ENCODE data around the gene MARK3.
"Not testable (repeated sequence)": the region's sequence is repeated elsewhere in the genome, so short reads cannot be mapped to it uniquely, and the experiment has no call there.

MARK3 gene

DNA sequence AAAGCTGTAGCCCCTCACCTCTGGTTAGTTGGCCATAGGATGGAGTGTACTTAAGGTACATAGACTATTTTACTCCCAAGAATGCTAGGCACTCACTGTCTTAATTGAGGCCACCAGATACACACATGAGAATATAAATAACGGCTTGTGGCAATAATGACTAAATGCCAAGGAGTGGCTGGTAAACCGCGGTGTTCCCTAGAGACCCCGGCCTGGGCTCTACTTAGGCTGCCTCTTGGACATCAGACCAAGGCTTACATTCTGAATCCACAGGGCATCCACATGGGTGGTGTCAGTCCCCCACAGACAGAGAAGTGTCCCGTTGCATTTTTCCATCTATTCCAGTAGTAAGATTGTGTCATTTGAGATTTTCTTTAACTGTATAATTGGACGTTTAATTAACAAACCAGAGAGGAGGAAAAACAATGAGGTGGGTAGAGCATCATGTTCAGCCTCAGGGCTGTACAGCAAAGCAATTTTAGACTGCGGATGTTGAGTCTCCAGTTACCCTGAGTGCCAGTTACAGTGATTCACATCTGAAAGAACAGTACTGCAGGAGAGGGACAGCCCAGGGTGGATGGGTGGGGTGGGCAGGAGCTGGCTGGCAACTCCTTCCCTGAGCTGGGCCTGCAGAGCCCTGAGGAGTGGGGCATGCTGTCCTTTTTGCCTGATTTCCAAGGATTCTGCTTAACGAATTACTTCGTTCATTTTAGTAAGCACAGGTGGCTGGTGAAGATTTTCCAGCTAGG lies 116.9 kb downstream of the MARK3 start:
- no peaks in the 10 kb centered on the region; the same call in 1 of the 2 replicates for H3K4me1 ChIP-seq
- in situ Hi-C loops (cut with MboI; ENCODE audit: low sequenced_read_pairs), result no loop called here
- DNase-seq (ENCODE audit: low spot score in 2 of 2), result no peak
- H3K9me3 ChIP-seq, result no peaks in the 10 kb centered on the region
- H3K27me3 ChIP-seq (ENCODE audit: low read depth), result no peaks in the 10 kb centered on the region
- peaks cover 45% of the 10 kb centered on the region for H3K36me3 ChIP-seq (replicated peaks)
- H3K4me3 ChIP-seq, result no peak overlapping the region

DNA sequence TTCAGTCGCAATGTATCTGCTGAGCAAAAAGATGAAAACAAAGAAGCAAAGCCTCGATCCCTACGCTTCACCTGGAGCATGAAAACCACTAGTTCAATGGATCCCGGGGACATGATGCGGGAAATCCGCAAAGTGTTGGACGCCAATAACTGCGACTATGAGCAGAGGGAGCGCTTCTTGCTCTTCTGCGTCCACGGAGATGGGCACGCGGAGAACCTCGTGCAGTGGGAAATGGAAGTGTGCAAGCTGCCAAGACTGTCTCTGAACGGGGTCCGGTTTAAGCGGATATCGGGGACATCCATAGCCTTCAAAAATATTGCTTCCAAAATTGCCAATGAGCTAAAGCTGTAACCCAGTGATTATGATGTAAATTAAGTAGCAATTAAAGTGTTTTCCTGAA lies 117.7 kb downstream of the MARK3 start:
- H3K4me3 ChIP-seq, result no peak overlapping the region
- DNase-seq (ENCODE audit: low spot score in 2 of 2), result no peak
- no peaks in the 10 kb centered on the region for H3K9me3 ChIP-seq
- no peaks in the 10 kb centered on the region; the same call in 1 of the 2 replicates for H3K4me1 ChIP-seq
- in situ Hi-C loops (cut with MboI; ENCODE audit: low sequenced_read_pairs), result no loop called here
- peaks cover 50% of the 10 kb centered on the region for H3K36me3 ChIP-seq (replicated peaks)
- no peaks in the 10 kb centered on the region for H3K27me3 ChIP-seq (ENCODE audit: low read depth)

DNA sequence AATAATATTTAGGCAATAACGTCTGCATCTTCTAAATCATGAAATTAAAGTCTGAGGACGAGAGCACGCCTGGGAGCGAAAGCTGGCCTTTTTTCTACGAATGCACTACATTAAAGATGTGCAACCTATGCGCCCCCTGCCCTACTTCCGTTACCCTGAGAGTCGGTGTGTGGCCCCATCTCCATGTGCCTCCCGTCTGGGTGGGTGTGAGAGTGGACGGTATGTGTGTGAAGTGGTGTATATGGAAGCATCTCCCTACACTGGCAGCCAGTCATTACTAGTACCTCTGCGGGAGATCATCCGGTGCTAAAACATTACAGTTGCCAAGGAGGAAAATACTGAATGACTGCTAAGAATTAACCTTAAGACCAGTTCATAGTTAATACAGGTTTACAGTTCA lies 118.1 kb downstream of the MARK3 start:
- Histone ChIP-seq H3K9me3 (no peaks in the 10 kb centered on the region), H3K4me1 (no peaks in the 10 kb centered on the region; the same call in 1 of the 2 replicates), H3K4me3 (no peak overlapping the region), H3K27me3 (ENCODE audit: low read depth) (no peaks in the 10 kb centered on the region), H3K36me3 (replicated peaks) (peaks cover 52% of the 10 kb centered on the region)
- no peak for DNase-seq (ENCODE audit: low spot score in 2 of 2)
- in situ Hi-C loops (cut with MboI; ENCODE audit: low sequenced_read_pairs), result no loop called here

DNA sequence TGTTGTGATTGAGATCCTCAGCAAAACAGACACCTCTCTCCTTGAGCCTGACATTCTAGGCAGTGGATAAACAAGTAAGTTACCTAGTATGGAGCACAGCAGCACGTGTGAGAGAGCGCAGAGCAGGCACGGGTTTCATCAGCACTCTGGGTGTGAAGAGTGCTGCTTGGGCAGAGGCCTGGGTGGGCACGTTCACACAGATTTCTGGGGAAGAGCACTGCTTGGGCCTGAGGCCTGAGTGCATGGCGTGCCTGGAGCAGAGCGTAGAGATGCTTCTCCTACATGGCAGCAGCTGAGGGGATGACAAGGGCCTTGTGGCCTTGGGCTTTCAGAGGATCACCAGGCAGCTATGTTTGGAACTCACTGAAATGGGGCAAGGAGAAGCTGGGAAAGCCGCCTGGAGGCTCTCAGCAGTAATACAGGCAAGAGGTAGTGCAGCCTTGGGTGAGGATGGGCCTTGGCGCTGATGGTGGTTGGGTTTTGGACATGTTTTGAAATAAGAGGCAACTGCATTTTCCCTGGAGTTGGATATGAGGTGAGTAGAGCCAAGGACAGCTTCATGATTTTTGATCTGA lies 119.9 kb downstream of the MARK3 start:
- H3K36me3 ChIP-seq (replicated peaks), result peaks cover 43% of the 10 kb centered on the region

DNA sequence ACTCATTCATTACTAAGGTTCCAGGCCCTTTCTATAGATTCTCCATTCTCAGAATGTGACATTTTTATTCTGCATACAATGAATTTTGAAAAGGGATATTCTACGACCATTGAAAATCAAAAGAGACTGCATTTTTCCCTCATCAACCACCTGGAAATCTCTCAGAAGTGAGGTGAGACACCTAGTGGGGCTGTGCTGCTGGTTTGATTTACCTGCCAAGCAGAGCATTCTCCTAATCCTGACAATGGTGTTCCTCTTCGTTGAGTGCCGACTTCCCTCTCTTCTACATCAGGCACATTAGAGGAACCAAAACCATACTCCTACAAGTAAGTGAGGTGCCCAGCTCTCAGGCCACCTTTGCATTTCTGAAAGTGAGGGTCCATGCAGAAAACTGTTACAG lies 122.5 kb downstream of the MARK3 start:
- in situ Hi-C loops (cut with MboI; ENCODE audit: low sequenced_read_pairs), result no loop called here

More for the DNA sequence above, 119.9 kb downstream of the MARK3 start:
- no peaks in the 10 kb centered on the region for H3K27me3 ChIP-seq (ENCODE audit: low read depth)
- H3K4me3 ChIP-seq, result no peak overlapping the region
- in situ Hi-C loops (cut with MboI; ENCODE audit: low sequenced_read_pairs), result no loop called here
- H3K9me3 ChIP-seq, result no peaks in the 10 kb centered on the region
- no peak for DNase-seq (ENCODE audit: low spot score in 2 of 2)
- H3K4me1 ChIP-seq, result no peaks in the 10 kb centered on the region; the same call in 1 of the 2 replicates

DNA sequence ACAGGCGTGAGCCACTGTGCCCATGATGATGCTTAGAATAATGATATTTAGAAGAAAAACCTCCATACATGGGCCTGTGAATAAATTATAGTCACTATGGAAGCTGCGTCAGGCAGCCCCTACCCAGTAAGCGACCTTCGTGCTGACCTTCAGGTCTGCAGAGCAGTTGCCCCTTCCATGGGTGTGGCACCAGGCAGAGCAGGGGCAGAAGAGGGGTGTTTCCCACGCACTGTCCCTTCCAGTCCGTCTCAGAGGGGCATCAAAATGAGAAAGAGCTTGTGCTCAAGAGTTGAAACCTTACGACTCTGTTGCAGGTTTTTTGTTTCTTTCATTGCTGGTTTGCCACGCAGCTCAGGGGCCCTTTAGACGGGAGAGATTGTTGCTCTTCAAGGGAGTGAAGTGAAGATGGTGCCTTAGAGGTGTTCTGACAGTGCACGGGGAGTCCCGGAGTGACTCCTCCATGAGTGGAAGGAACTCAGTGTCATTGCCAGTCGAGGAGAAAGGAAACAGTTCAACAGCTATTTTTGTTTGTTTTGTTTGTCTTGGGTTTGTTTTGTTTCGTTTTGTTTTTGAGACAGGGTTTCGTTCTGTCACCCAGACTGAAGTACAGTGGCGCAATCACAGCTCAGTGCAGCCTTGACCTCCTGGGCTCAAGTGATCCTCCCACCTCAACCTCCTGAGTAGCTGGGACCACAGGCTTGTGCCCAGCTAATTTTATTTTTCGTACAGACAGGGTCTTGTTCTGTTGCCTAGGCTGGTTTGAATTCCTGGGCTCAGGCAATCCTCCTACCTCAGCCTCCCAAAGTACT lies 123.5 kb downstream of the MARK3 start:
- H3K36me3 ChIP-seq (replicated peaks), result peaks cover 22% of the 10 kb centered on the region
- in situ Hi-C loops (cut with MboI; ENCODE audit: low sequenced_read_pairs), result no loop called here

More for the DNA sequence above, 122.5 kb downstream of the MARK3 start:
- H3K4me1 ChIP-seq, result no peaks in the 10 kb centered on the region
- no peak for DNase-seq (ENCODE audit: low spot score in 2 of 2)
- H3K4me3 ChIP-seq, result no peak overlapping the region
- peaks cover 28% of the 10 kb centered on the region for H3K36me3 ChIP-seq (replicated peaks)
- H3K9me3 ChIP-seq, result no peaks in the 10 kb centered on the region
- H3K27me3 ChIP-seq (ENCODE audit: low read depth), result no peaks in the 10 kb centered on the region

DNA sequence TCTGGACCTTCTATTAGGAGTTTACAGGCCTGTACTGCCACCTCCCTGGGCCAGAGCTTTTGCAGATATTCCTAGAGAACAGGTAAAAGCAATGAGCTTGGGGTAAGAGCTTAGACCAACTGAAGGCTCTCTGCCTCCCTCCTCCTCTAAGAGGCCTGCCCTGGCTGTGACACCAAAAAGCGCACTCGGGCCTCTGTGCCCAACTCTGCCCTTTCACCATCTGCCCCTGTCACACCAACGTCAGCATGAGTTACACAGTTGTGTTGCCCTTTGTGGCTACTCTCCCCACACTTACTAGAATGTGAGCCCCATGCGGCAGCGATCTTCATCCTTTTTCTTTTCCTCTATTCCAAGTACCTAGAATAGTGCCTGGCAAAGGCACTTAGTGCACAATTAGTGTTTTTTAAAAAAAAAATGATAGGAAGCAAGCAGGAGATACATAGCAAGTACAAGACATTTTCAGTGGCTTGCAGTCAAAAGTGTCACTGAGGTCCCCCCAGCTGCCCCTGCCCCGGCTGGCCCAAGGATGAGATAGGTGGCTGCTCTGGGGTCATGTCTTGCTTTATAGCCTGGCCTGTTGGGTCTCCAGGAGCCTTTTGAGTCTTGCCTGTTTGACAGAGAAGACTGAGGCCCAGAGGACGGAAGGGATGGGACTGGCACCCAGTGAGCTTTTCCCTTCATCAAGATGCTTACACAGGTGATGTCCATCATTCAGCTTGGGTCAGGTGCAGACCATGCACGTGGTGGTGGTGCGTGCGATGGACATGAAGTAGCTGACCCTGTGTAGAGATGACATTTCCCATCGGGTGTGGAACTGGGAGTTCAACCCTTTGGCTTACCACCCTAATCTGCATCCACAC lies 124.9 kb downstream of the MARK3 start:
- Histone ChIP-seq H3K27me3 (ENCODE audit: low read depth) (no peaks in the 10 kb centered on the region), H3K4me3 (no peak overlapping the region), H3K36me3 (replicated peaks) (peaks cover 11% of the 10 kb centered on the region), H3K4me1 (no peaks in the 10 kb centered on the region), H3K9me3 (no peaks in the 10 kb centered on the region)
- in situ Hi-C loops (cut with MboI; ENCODE audit: low sequenced_read_pairs), result no loop called here
- DNase-seq (ENCODE audit: low spot score in 2 of 2), result no peak

More for the DNA sequence above, 123.5 kb downstream of the MARK3 start:
- no peaks in the 10 kb centered on the region for H3K4me1 ChIP-seq
- H3K27me3 ChIP-seq (ENCODE audit: low read depth), result no peaks in the 10 kb centered on the region
- no peaks in the 10 kb centered on the region for H3K9me3 ChIP-seq
- no peak overlapping the region for H3K4me3 ChIP-seq
- no peak for DNase-seq (ENCODE audit: low spot score in 2 of 2)

DNA sequence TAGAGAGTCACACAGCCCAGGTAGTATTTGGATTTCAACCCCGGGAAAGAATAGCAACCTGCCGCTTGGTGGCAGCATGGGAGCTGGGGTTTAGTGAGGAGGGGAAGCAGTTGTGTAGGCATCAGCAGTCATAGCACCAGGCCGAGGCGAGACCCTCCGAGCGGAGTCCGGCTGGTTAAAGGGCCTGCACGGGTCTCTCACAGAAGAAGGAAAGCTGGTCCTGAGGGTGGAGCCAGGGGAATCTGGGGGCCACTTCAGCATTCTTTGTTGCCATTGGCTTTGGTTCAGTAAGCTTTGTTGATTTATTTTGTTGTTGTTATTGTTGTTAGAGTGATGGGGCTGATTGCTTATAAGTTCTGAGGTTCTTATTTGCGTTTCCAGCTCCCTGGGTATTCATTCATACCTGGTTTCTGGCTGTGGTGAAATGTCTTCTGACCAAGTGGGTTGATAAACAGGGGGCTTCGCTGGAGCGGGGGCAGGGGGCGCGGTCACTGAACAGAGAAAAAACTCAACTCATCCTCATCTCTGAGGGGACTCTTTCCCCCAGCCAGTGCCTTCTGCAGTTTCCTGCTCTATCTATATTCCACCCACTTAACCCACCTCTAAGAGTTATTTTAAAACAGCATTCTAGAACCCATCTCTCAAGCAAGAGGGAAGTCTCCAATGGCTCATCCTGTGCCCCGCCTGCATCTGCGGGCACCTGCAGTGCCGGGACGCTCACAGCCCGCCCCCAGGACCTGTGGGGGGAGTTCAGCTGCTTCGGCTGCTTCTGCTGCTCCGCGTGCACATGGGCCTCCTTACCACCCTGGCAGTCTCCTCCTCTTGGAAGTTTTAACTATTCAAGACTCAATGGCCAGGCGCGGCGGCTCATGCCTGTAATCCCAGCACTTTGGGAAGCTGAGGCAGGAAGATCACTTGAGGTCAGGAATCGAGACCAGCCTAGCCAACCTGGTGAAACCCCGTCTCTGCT lies 125.8 kb downstream of the MARK3 start:
- H3K4me3 ChIP-seq, result no peak overlapping the region
- in situ Hi-C loops (cut with MboI; ENCODE audit: low sequenced_read_pairs), result no loop called here
- no peaks in the 10 kb centered on the region for H3K27me3 ChIP-seq (ENCODE audit: low read depth)
- no peaks in the 10 kb centered on the region for H3K4me1 ChIP-seq
- H3K36me3 ChIP-seq (replicated peaks), result peaks cover 7% of the 10 kb centered on the region
- H3K9me3 ChIP-seq, result no peaks in the 10 kb centered on the region
- no peak for DNase-seq (ENCODE audit: low spot score in 2 of 2)

DNA sequence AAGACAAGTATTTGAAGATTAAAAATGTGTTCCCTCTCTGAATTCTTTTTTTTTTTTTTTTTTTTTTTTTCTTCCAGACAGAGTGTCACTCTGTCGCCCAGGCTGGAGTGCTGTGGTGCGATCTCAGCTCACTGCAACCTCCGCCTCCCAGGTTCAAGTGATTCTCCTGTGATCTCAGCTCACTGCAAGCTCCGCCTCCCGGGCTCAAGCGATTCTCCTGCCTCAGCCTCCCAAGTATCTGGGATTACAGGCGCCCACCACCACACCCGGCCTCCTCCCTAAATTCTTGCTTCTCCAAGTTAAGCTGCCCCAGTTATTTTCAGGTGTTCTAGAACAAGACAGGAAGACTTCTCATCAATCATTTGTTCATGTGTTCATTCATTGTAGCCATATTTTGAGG lies 127.0 kb downstream of the MARK3 start:
- DNase-seq (ENCODE audit: low spot score in 2 of 2); in situ Hi-C loops (cut with MboI; ENCODE audit: low sequenced_read_pairs); H3K27me3 ChIP-seq (ENCODE audit: low read depth); H3K36me3 ChIP-seq (replicated peaks); H3K9me3 ChIP-seq; H3K4me3 ChIP-seq; H3K4me1 ChIP-seq: not testable (repeated sequence)

DNA sequence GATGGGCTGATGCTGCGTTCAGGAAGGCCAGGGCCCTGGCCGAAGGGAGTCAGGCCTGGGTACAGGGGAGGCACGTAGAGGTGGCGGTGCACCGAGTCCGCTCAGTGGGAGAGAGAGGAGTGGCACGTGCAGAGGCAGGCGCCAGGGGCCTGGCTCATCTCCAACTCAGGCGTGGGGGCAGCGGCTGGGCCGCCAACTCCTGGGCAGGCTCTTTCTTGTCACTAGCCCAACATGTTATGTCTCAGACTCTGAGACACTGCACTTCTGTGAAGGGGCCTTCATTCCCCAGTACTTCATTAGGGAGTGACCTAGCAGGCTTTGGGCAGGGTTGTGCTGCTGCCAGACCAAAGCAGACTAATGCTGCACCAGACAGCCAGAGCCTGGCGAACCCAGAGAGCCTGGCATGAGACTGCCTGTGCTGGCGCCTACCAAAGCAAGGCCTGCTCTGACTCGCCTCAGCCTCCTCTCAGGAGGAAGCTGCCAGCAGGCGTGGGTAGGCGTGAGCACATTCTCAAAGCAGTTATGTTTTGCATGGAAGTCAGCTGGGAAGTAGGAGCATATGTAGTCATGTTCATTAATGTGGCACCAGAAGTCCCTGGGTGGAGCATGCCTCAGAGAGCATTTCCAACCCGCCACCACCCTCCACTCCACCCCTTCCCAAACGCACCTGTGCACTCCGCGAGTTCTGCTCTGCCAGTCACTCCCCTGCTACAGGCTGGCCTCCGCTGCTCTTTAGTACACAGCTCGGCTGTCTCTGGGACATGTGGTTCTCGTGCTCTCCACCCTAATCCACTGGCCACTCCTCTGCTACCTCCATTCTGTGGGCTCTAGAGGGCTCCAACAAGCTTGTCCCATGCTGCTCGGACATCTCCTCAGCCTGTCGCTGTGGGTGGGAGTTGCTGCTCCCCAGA lies 127.7 kb downstream of the MARK3 start:
- Histone ChIP-seq H3K4me1 (no peaks in the 10 kb centered on the region), H3K9me3 (no peaks in the 10 kb centered on the region), H3K27me3 (ENCODE audit: low read depth) (no peaks in the 10 kb centered on the region), H3K4me3 (no peak overlapping the region), H3K36me3 (replicated peaks) (peaks cover 1% of the 10 kb centered on the region)
- no peak for DNase-seq (ENCODE audit: low spot score in 2 of 2)
- in situ Hi-C loops (cut with MboI; ENCODE audit: low sequenced_read_pairs), result no loop called here

DNA sequence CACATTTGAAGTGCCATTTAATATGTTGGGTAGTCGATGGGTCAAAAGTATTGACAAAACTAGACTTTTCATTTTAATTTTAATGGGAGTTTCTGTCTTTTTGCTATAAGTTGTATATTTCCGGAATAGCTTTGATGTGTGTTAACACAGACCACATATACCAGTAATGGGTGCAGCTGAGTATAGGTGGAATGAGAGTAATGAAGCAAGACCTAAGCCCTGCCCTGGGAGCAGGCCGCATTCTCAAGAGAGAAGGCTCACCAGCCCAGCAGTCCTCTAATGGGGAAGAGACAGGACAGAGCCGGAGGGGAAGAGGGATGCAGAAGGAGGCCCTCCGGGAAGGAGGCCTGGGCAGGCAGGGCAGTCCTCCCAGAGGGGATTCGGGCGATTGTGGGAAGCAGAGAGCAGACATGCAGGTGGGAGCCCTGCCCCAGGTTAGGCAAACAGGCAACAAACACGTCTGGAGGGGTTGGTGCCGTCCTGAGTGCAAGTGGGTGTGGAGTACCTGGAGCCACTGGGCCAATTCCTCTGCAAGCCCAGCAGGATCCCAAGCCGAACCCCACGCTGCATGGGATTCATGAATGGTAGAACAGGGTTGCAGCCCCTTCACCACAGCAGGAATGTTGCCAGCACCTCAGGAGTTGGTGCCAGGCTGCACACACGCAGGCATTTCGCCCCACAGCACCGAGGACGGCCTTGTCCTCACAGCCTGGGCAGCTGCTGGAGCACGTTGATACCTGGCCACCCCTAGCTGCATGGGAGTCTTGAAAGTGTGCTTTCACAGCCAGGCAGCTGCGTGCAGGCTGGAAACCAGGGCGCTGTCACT lies 129.6 kb downstream of the MARK3 start:
- H3K4me1 ChIP-seq, result no peaks in the 10 kb centered on the region
- no peak overlapping the region for H3K4me3 ChIP-seq
- H3K9me3 ChIP-seq, result no peaks in the 10 kb centered on the region
- H3K27me3 ChIP-seq (ENCODE audit: low read depth), result no peaks in the 10 kb centered on the region
- no peak for DNase-seq (ENCODE audit: low spot score in 2 of 2)
- peaks cover 17% of the 10 kb centered on the region for H3K36me3 ChIP-seq (replicated peaks)
- in situ Hi-C loops (cut with MboI; ENCODE audit: low sequenced_read_pairs), result no loop called here

Data from HAP-1 (cell line).